Stimulated activated CD4-positive, alpha-beta T cell treated with anti-CD3 and anti-CD28 coated beads, TNF-alpha, amount 100 ng/mL, for 48 hours (primary cell): ENCODE results near the gene TMSB4X.
"Not testable (repeated sequence)": the region's sequence is repeated elsewhere in the genome, so short reads cannot be mapped to it uniquely, and the experiment has no call there.

Experiments used
- DNase-seq, 3 donors: peaks; one replicate each; pipeline ENCODE4 v3.0.0-alpha.2; 2020; ENCODE audit warnings: low read depth in 3 of 3

Gene TMSB4X

DNA sequence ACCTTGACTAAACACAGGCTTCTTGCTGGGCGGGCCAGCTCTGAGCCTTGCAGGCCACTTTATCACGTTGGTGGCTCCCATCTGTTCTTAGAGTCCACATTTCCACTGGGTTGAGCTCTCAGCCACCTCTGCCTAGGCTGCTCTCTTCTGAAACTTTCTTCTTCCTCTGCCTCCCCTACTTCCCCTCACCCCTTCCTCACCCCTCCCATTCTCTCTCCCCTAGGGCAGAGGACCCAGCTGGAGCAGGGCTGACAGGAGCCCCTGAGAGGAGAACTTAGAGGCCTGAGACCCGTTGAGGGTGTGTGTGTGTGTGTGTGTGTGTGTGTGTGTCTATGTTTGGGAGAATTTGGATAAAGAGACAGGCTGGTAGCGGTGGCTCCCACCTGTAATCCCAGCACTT, 19.9 kb upstream of the TMSB4X start:
- no peak for DNase-seq

DNA sequence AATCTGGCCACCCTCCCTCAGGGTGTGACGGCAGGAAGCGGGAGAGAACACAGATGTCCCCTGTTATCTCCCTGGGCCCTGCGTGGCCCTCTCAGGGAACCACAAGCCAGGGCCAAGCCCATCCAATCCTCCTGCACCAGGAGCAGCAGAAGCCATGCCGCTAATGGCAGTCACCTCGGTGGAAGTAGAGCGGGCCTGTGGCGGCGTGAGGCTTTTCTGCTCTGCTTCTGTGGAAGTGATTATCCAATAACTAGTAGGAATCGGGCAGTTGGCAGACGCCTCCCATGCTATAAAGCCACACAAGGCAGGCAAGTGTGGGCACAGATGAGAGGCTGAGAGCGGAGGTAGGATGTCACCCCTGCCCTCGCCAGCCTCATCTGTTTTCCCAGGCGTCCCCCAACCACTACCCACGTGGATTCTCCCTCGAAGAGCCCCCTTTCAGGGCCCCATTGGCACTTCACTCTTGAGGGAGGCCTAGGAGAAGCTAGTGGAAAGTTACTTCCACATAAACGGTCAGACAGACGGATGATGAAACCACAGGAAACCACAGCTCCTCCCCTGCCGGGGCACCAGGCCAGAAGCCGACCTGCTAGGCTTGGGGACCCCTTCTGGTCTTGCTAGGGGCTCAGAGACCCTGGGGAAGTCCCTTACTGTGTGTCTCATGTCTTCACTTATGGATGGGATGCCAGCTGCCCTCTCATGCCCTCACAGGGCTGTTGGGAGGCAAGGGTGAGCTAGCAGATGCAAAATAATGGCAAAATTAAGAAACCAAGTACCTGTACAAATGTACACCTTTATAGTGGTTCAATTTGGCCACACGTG, 18.8 kb upstream of the TMSB4X start:
- DNase-seq: peak in 1 of 3 donors; percentile 27

DNA sequence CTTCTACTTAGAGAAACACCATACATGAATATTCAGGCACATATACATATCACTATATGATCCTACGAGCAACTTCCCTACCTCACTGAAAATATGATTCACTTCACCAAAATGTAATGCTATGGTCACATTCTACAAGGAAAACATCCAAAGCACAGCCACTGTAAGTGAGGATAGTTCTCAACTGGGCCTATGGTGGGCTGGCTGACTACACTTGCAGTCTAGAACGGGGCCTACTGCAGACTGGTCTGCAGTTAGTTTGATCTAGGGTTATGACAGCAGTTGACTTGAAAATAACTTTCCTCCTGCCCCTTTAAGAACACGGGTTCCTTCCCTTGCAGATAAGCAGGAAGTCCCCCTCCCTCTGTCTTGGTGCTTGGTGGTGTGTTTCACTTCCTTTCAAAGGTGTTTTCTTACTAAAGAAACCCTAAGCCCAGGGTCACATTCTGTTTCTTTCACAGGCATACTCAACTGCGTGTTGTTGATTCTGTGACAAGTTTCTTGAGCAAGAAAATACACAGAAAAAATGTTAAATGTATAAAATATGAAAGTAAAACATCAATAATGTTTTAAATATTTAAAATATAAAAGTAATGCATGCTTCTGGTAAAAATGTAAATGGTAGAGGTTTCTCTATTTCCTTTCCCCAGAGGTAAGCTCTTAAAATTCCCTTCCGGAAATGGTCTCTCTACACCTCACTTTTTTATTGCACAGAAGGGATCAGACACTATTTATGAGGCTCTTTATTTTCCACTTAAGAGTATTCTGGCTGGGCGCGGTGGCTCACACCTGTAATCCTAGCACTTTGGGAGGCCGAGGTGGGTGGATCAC, 18.0 kb upstream of the TMSB4X start:
- no peak for DNase-seq

DNA sequence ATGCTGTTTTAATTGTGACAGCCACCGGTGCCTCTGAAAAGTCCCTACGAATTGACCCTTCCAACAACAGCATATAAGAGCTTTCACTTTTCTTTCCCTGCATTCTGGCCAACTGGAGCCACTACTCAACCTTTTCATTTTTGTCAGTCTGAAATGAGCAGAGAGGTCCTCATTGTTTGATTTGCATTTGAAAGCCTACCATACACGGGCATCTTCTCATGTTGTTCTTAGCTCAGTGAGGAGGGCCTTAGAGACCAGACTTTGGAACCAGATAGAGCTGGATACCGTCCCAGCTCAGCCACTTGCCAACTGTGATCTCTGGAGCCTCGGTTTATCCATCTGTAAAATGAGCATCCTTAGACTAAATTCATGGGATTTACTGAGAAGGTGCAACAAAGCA, 16.9 kb upstream of the TMSB4X start:
- no peak for DNase-seq

DNA sequence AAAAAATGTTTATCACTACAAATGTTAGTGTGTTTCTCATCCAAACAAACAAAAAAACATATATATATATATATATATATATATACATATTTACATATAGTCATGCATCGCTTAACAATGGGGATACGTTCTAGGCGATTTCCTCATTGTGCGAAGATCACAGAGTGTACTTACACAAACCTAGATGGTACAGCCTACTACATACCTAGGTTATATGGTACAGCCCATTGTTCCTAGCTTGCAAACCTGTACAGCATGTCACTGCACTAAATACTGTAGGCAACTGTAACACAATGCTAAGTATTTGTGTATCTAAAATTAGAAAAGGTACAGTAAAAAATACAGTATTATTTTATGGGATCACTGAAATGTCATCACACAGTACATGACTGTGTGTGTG, 16.4 kb upstream of the TMSB4X start:
- DNase-seq: no peak

DNA sequence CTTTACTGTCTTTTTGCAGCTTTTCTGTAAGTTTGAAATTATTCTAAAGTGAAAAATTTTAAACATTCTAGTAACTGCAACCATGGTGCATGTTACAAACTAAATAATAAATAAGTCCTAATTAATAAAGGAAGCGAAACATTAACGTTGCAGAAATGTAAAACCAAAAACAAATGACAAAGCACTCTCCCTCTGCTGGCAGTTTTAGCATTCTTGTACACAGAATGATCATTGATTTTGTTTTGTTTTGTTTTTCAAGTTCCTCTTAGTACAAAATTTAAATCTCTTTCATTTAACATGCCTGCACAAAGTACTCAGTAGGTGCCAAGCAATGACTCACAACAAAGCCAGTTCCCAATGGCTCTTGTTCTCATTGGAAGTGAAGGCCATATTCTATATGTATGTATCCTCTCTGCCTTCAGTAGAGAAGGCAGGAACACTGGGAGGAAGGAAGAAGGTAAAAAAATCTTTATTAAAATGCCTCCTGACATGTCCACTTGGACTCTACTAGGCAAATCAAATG, 13.7 kb upstream of the TMSB4X start:
- no peak for DNase-seq

DNA sequence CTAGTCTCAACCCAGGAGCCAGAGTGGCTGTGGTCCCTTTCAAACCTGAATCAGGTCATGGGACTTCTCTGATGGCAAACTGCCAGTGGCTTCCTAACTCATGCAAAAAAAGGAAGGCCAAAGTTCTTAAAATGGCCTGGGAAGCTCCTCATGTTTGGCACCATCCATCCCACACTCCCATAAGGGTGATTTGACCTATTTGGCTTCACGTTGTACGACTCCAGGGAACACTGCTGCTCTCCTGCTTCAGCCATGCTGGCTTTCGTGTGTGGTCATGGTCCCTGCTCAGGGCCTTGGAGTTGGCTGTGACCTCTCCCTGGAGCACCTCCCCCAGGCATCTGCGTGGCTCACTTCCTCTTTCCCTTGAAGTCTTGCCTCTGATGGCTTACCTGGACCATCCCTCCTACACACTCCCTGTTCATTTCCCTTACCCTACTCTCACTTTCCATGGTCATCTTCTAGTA, 12.8 kb upstream of the TMSB4X start:
- DNase-seq: no peak

DNA sequence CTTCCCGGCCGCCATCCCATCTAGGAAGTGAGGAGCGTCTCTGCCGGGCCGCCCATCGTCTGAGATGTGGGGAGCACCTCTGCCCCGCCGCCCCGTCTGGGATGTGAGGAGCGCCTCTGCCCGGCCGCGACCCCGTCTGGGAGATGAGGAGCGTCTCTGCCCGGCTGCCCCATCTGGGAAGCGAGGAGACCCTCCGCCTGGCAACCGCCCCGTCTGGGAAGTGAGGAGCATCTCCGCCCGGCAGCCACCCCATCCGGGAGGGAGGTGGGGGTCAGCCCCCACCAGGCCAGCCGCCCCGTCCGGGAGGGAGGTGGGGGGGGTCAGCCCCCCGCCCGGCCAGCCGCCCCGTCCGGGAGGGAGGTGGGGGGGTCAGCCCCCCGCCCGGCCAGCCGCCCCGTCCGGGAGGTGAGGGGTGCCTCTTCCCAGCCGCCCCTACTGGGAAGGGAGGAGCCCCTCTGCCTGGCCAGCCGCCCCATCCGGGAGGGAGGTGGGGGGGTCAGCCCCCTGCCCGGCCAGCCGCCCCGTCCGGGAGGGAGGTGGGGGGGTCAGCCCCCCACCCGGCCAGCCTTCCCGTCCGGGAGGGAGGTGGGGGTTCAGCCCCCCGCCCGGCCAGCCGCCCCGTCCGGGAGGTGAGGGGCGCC, 11.6 kb upstream of the TMSB4X start:
- not testable (repeated sequence) for DNase-seq

DNA sequence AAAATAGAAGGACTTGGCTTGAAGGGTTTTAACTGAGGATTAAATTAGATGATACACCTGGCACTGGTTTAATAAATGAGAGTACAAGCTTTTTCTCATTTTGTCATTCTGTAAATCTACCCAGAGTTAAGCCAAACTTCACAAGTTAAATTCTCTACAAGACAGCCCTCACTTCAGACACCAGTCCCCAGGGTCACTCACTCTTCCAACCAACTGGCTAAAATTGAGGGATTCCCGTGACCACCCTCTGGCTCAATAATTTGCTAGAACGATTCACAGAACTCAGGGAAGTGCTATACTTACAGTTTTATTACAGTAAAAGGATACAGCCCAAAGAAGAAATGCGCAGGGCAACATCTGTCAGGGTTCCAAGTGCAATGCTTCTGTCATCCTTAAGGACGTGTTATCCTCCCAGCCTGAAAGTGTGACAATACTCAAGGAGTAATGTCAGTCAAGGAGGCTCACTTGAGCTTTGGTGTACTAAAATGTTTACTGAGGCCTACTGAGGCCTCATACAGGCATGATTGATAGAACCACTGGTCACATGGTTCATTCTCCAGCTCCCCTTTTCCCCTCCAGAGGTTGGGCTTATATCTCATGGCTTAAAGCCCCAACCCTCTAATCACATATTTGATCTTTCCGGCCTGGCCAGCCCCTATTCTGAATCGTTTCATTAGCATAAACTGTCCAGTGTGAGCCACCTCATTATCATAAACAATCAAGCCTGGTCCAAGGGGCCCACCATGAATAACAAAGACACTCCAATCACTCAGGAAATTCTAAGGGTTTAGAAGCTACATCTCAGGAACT, 9.6 kb upstream of the TMSB4X start:
- no peak for DNase-seq

DNA sequence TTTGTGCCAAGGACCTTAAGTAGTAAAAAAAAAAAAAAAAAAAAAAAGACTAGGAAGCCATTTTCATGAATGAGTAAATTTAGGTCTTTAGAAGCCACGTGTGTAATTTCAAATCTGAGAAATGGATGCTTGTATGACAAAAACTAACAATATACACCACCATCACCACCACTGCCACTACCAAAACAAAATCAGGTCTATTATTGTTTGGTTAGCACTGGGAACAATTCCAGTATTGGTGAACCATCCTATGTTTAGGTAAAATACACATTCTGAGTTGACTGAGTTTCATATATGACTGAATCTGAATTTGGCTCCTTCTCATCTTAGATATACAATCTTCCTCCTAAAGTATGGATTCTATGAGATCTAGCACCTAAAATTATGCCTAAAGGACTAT, 8.8 kb upstream of the TMSB4X start:
- no peak for DNase-seq

DNA sequence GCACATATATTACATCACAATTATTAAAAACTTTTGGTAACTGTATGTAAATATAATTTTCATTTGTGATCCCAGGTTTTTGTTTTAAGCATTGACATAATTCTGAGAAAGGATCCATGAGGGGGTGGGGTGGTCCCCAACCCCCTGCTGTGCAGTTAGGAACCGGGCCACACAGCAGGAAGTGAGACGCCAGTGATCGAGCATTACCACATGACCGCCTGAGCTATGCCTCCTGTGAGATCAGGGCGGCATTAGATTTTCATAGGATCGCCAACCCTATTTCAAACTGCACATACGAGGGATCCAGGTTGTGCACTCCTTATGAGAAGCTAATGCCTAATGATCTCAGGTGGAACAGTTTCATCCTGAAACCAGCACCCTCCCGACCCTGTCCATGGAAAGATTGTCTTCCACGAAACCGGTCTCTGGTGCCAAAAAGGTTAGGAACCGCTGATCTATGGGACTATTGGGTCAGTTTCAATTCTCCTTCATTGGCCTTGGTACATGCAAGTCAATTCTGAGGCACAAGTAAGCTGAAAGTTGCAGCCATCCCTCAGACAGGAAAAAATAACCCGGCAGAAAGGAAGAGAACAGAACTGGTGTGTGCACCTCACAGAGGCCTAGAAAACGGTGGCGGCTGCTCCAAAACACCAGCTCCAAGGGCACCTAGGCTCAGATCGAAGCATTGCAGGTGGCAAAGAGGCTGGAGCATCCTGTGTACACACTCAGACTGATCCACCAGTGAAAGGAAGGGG, 7.0 kb upstream of the TMSB4X start:
- DNase-seq: no peak

DNA sequence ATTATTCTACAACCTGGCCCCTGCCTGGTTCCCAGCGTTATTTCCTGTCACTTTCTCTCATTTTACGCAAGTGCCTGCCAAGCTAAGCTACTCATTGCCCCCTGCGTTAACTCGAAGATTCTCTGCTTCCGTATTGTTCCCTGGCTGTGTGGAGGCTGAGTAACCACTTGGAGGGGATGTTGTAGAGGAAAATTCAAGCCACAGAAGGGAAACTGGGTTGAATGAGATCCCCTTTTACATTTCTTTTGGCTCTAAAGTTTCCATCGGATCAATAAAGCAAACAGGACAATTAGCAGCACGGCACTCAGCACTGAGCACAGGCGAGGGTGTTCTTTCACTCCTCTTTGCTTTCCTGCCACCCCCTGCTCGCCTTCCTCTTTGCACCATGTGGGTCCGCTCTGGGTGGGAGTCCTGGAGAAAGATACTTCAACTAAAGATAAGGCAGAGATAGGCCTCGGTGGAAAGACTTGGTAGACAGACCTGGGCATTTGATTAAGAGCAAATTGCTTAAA, 4.2 kb upstream of the TMSB4X start:
- DNase-seq: no peak

DNA sequence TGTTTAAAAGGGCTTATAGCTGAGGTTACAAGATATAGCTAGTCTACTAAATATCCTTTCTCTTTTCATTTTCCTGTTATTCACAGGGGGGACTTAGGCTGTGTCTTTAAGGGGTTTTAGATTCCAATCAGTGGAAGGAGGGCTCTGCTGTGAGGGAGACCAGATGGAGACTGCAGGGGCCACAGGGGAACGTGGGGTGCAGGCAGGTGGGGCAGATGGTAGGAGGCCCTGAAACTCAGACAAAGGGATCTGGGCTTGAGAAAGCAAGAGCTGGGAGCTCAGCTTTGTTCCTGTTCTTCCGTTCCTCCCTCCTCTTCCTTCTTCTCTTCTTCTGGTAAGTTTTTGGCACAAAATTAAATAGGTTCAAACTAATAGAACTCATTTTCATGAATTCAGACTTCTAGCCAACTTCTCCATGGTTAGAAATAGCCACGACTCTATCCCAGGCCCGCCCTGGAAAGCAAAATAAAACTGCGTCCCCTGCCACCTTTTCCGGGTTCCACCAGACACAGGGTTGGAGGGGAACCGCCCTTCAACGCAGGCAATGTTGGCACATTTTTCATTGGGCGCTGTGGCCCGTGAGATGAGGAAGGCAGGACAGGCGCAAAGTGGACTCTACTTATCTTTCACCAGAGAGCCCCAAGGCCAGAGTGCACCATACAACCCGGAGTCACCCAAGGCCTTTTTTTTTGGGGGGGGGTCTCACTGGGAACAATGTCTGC, 3.5 kb upstream of the TMSB4X start:
- DNase-seq: no peak

DNA sequence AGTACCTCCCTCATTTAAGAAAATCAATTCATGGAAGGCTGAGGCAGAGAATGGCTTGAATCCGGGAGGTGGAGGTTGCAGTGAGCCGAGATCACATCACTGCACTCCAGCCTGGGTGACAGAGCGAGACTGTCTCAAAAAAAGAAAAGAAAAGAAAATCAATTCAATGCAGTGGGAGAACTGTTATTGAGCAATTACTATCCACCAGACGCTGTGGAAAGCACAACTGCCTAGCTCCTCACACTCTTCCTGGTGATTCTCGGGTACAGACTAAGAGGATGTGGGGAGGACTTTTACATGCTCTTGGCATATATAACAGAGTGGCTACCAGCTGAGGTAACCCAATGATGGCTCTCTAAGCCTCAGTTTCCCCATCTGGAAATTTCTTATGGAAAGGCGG, 2.7 kb upstream of the TMSB4X start:
- DNase-seq: no peak

DNA sequence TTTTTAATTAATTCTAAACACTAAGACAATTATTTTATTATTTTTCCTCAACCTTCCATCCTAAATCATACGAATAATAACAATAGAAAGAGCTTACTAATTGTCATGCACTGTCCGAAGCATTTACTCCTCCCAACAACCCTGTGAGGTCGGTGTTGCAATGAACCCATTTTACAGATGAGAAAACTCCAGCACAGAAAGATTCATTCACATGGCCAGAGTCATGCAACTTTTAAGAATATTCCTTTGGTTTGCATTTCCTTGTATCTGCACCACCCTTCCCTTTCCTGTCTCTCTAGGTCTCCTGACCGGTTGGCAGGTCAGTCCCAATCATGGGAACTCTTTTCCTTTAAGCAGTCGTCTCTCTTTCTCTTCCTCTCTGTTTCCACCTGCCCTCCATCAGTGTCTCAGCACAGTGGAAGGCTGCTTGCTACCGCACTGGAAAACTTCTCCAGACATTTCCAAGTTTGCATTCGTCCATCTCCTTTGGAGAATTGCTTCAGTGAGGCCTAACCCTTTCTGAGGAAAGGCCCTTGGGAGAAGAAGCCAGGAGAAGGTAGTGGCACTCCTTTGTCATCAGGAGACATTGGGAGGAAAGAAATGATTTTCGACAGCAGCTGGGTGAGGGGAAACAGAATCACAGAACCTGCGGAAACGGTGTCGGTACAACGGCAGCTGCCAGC, 1.9 kb upstream of the TMSB4X start:
- no peak for DNase-seq

DNA sequence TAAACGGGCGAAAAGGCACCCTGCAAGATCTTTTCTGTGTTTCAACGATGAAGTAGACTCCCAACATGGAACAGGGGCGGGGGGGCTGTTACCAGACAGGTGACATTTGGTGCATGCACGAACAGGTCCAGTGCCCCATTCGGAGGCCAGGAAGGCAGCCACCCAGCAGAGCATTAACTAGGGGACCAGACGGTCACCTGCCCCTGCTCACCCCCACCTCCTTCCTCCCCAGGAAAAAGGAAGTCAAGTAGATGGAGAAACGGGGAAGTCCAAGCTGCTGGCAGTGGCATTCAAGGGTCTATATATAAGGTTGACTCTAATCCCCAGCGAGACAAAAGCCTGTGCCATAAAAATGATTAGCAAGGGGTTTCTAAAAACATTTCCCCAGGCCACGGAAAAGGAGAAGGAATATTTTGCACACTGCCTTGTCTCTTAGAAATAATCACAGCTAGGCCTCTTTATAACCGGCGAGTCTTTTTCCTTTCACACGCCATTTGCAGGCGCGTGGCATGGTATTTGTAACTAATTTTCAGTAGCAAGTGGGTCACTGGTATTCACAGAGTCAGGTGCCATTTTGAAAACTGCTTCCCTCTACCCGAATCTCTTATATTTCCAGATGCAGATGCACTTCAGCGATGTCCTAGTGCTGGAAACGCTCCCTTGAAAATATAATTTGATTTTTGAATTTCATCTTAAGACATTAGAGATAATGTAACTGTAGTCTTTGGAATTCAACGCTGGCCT, 1.2 kb upstream of the TMSB4X start:
- no peak for DNase-seq

DNA sequence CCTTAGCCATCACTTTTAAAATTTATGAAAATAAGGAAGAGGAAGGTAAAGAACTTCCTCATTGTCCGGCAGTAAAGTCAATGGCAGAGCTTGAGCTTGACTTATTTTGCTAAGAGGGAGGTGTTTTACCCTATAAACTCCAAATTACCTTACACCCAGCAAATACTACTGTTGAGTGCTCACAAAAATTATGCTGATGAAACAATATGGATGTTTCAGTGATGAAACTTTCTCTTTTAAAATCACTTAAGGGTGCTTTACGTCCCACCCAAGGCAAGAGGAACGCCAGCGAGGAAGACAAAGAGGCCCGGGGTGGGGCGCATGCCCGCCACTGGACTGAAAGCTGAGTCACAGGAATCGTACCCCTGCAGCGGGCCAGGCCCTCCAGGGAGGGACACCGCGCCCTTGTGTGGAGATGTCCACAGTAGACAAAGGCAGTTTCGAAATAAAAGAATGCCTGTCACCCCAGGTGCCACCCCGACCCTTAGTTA, 560 bp upstream of the TMSB4X start:
- no peak for DNase-seq

DNA sequence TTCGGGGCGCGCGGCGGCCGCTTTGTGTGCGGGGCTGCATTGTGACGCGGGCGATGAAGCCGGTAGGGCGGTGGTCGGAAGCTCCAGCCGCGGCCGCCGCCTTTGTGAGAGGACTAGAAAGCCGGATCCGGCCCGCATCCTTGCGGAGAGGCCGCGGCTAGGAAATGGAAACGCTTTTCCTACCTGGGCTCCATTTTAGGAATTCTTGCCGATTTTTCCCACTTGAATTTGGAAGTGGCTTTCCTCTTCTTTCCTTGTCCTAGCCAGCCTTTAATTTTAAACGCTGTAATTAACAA, 708 bp downstream of the TMSB4X start:
- DNase-seq: no peak
